ENCODE measurements around the gene TINCR. TPM values are rescaled to one million over a fixed set of nuclear protein-coding genes. Genes with fewer than 3 reads are reported as not detected.

The TINCR gene
- total RNA-seq, 1 experiment from 2014 or later = 0.17 TPM

DNA sequence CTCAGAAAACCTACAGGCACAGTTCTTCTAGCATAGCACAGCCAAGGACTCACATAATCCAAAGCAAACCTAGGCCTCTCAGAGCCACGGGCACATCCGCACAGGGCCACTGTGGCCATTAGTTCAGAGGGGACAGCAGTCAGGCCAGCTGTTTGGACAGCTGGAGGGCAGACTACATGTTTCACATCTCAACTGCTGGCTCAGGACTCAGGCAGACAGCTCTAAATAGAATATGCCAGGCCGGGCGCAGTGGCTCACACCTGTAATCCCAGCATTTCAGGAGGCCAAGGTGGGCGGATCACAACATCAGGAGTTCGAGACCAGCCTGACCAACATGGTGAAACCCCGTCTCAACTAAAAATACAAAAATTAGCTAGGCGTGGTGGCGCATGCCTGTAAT lies 28.0 kb upstream of the TINCR start:
- Histone ChIP-seq H3K27ac (ENCODE audit: insufficient read length, low read depth, low read length) (no peak overlapping the region), H3K9ac (ENCODE audit: extremely low read depth, insufficient read length, low read length) (no peak overlapping the region), H2BK12ac (ENCODE audit: insufficient read length, low read depth, low read length) (no peak overlapping the region), H2BK20ac (ENCODE audit: low read depth, low read length, poor library complexity, severe bottlenecking) (no peak overlapping the region), H3T11ph (ENCODE audit: low read length) (no peak overlapping the region), H2BK120ac (ENCODE audit: low read depth, low read length, poor library complexity, severe bottlenecking) (no peak overlapping the region), H2BK15ac (ENCODE audit: low read depth, low read length) (no peak overlapping the region), H4K91ac (ENCODE audit: insufficient read length, low read depth, low read length) (no peak overlapping the region), H3K4me1 (ENCODE audit: insufficient read depth, low read length) (no peaks in the 10 kb centered on the region), H3K79me1 (ENCODE audit: insufficient read depth, low read depth, low read length, poor library complexity, severe bottlenecking) (peaks cover 5% of the 10 kb centered on the region), H3K14ac (ENCODE audit: insufficient read depth, low read length) (no peak overlapping the region), H3K4me2 (ENCODE audit: insufficient read depth, insufficient read length, low read length) (no peak overlapping the region), H4K8ac (replicated peaks; ENCODE audit: insufficient read length, low read depth, low read length) (no peak overlapping the region), H3K27me3 (ENCODE audit: insufficient read depth, low read length) (no peaks in the 10 kb centered on the region; the same call in 1 of the 2 replicates), H3K4ac (ENCODE audit: low read depth, low read length) (no peak overlapping the region), H2BK5ac (ENCODE audit: insufficient read length, low read length) (no peak overlapping the region), H2AFZ (ENCODE audit: low read length) (no peak overlapping the region), H3K79me2 (ENCODE audit: insufficient read depth, low read length) (no peaks in the 10 kb centered on the region), H3K9me3 (ENCODE audit: control insufficient read depth, low read depth, low read length) (no peaks in the 10 kb centered on the region), H3K18ac (ENCODE audit: insufficient read length, low read depth, low read length) (no peak overlapping the region), H2AK5ac (ENCODE audit: insufficient read length, low read length) (no peak overlapping the region), H3K23me2 (ENCODE audit: insufficient read length, low read depth, low read length, poor library complexity, severe bottlenecking) (no peaks in the 10 kb centered on the region), H3K56ac (ENCODE audit: insufficient read length, low read depth, low read length) (no peak overlapping the region), H3K23ac (ENCODE audit: insufficient read length, low read depth, low read length) (no peak overlapping the region), H4K5ac (ENCODE audit: insufficient read length, low read depth, low read length) (no peak overlapping the region), H4K20me1 (ENCODE audit: control insufficient read depth, insufficient read depth, insufficient read length) (no peaks in the 10 kb centered on the region)
- WGBS (ENCODE audit: extremely low coverage, insufficient read length, low lambda C conversion rate) = no CpG with 5 or more reads among the region's 9 CpGs
- TF ChIP-seq, protein P1, sequence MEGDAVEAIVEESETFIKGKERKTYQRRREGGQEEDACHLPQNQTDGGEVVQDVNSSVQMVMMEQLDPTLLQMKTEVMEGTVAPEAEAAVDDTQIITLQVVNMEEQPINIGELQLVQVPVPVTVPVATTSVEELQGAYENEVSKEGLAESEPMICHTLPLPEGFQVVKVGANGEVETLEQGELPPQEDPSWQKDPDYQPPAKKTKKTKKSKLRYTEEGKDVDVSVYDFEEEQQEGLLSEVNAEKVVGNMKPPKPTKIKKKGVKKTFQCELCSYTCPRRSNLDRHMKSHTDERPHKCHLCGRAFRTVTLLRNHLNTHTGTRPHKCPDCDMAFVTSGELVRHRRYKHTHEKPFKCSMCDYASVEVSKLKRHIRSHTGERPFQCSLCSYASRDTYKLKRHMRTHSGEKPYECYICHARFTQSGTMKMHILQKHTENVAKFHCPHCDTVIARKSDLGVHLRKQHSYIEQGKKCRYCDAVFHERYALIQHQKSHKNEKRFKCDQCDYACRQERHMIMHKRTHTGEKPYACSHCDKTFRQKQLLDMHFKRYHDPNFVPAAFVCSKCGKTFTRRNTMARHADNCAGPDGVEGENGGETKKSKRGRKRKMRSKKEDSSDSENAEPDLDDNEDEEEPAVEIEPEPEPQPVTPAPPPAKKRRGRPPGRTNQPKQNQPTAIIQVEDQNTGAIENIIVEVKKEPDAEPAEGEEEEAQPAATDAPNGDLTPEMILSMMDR (conservative IDR thresholded peaks at IDR 0.05) = no peak
- DNase-seq = no peak
- no peaks in the 10 kb centered on the region; a peak in 1 of 5 replicates for H3K9me3 Mint-ChIP-seq
- no peaks in the 10 kb centered on the region for H3K27me3 Mint-ChIP-seq (ENCODE audit: low read depth)
- H3K4me1 Mint-ChIP-seq = no peaks in the 10 kb centered on the region
- no peak overlapping the region for H3K27ac Mint-ChIP-seq
- H3K36me3 Mint-ChIP-seq (ENCODE audit: insufficient read depth in 1 of 3, low read depth in 3 of 3) = peaks cover 44 to 93% (median 80%) of the 10 kb centered on the region in 3 experiments
- H3K4me3 Mint-ChIP-seq = no peak overlapping the region
